Nephron progenitor cell (in vitro differentiated cells): ENCODE results near the gene KISS1R.
A peak's percentile ranks its signal among the peaks of the same experiment; 100 is the strongest.

Experiments
- DNase-seq: peaks from one replicate; pipeline ENCODE4 v3.0.0; 2021
- H3K27ac Mint-ChIP-seq: 2 replicates; pipeline ENCODE4 v1.8.0; 2021; ENCODE audit warnings: mild to moderate bottlenecking, moderate library complexity, mixed read lengths
- H3K27me3 Mint-ChIP-seq: 2 replicates; pipeline ENCODE4 v1.8.0; 2021; ENCODE audit warnings: mild to moderate bottlenecking, low read depth, mixed read lengths; ENCODE audit not compliant: poor library complexity
- H3K36me3 Mint-ChIP-seq: 2 replicates; pipeline ENCODE4 v1.8.0; 2021; ENCODE audit warnings: low read depth, mixed read lengths
- H3K4me1 Mint-ChIP-seq: 2 replicates; pipeline ENCODE4 v1.8.0; 2021; ENCODE audit warnings: mixed read lengths
- H3K4me3 Mint-ChIP-seq: 2 replicates; pipeline ENCODE4 v1.8.0; 2021; ENCODE audit warnings: mild to moderate bottlenecking, moderate library complexity, mixed read lengths
- H3K9me3 Mint-ChIP-seq: 2 replicates; pipeline ENCODE4 v1.8.0; 2021; ENCODE audit warnings: mild to moderate bottlenecking, moderate library complexity, mixed read lengths
- TF ChIP-seq, protein P1 (sequence below): fragments of 200-600 bp; sonication (generic); IDR thresholded peaks from 2 replicates; pipeline ENCODE4 v1.5.0; 2021; ENCODE audit warnings: antibody characterized with exemption

KISS1R gene

DNA sequence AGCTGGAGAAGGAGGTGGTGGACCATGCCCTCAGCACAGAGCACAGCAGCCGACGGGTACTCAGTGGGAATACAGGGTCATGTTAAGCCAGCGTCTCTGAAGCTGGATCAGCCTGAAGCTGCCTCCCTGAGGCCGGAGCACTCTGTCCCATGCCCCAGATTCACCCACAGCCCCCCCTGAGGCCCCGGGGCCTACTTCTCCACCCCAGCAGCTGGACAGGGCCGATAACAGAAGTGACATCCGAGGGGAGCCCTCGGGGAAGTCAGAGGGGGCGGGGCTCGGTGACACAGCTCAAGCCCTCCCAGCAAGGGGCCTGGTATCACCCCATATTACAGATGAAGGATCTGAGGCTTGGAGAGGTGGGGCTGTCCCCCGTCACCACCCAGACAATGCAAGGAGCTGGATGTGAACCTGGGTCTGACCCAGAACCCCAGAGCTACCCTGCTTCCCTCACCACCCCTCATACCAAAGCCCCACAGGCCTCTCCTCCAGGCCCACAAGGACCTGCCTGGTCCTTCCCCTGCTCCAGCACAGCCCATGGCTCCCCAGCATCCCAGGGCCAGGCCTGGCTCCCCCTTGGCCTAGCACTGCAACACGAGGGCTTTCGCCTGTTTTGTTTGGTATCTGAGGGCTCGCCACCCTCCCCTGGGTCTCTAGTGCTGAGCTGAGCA is 9.8 kb upstream of the KISS1R start:
- Mint-ChIP-seq H3K4me3 (no peak overlapping the region), H3K27me3 (peaks cover 4% of the 10 kb centered on the region), H3K9me3 (no peaks in the 10 kb centered on the region), H3K27ac (no peak overlapping the region), H3K36me3 (peaks cover 5% of the 10 kb centered on the region), H3K4me1 (peaks cover 20% of the 10 kb centered on the region)
- no peak for DNase-seq
- TF ChIP-seq, protein P1, sequence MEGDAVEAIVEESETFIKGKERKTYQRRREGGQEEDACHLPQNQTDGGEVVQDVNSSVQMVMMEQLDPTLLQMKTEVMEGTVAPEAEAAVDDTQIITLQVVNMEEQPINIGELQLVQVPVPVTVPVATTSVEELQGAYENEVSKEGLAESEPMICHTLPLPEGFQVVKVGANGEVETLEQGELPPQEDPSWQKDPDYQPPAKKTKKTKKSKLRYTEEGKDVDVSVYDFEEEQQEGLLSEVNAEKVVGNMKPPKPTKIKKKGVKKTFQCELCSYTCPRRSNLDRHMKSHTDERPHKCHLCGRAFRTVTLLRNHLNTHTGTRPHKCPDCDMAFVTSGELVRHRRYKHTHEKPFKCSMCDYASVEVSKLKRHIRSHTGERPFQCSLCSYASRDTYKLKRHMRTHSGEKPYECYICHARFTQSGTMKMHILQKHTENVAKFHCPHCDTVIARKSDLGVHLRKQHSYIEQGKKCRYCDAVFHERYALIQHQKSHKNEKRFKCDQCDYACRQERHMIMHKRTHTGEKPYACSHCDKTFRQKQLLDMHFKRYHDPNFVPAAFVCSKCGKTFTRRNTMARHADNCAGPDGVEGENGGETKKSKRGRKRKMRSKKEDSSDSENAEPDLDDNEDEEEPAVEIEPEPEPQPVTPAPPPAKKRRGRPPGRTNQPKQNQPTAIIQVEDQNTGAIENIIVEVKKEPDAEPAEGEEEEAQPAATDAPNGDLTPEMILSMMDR: no peak

DNA sequence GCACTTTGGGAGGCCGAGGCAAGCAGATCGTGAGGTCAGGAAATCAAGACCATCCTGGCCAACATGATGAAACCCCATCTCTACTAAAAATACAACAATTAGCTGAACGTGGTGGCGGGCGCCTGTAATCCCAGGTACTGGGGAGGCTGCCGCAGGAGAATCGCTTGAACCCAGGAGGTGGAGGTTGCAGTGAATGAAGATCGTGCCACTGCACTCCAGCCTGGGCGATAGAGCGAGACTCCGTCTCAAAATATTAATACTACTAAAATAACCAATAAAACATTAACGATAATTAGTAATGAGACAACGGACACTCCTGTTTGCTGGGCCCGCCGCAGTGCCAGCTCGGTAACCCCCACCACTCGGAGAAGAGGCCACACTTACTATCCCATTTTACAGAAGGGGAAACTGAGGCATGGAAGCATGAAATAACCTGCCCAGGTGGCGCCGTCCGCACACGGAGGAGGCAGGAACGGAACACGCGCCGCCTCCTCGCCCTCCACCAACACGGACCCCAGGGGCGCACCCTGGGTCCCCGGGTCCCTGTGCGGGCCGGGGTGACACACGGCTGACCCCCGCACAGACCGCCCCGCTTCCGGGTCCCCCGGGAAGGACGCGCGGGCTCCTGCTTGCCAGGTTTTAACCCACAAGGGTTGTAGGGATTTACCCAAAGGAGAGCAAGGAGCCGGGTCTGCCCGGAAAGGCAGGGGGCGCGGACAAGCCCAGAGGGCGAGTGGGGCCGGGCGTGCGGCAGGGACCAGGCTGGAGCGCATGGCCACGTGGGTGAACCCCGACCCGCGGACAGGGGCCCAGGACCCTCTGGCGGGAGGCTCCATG is 5.7 kb upstream of the KISS1R start:
- TF ChIP-seq, protein P1: no peak
- no peaks in the 10 kb centered on the region for H3K9me3 Mint-ChIP-seq
- no peak overlapping the region for H3K27ac Mint-ChIP-seq
- H3K36me3 Mint-ChIP-seq: peaks cover 5% of the 10 kb centered on the region
- H3K4me1 Mint-ChIP-seq: peaks cover 5% of the 10 kb centered on the region
- no peak for DNase-seq
- peak overlapping the region; percentile 81 for H3K4me3 Mint-ChIP-seq
- H3K27me3 Mint-ChIP-seq: peaks cover 13% of the 10 kb centered on the region

DNA sequence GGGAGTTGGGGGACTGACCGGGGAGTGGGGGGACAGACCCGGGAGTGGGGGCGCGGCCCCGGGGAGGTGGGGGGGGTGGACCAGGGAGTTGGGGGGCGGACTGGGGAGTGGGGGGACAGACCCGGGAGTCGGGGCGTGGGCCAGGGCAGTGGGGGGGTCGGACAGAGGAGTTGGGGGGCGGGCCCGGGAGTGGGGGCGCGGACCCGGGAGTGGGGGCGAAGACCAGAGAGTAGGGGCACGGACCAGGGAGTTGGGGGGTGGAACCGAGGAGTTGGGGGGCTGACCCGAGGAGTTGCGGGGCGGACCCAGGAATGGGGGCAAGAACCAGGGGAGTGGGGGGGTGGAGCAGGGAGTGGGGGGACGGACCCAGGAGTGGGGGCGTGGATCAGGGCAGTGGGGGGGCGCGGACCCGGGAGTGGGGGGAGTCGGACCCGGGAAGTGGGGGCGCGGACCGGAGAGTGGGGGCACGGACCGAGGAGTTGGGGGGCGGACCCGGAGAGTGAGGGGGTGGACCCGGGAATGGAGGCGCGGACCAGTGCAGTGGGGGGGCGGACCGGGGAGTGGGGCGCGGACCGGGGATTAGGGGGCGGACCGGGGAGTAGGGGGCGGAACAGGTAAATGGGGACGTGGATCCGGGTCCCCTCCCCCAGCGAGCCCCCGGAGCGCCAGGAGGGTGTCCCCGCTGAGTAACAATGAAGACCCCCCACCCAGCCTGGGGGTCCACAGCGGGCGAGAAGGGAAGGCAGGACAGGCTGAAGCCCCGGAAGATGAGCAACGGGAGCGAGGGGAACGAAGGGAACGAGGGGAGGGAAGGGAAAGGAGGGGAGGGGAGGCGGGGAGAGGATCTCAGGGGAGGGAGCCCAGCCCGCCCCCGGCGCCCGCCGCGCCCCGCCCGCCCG is 4.7 kb upstream of the KISS1R start:
- H3K27ac Mint-ChIP-seq: no peak overlapping the region
- H3K4me1 Mint-ChIP-seq: peaks cover 5% of the 10 kb centered on the region
- H3K36me3 Mint-ChIP-seq: peaks cover 5% of the 10 kb centered on the region
- peaks cover 18% of the 10 kb centered on the region for H3K27me3 Mint-ChIP-seq
- TF ChIP-seq, protein P1: no peak
- H3K9me3 Mint-ChIP-seq: no peaks in the 10 kb centered on the region
- no peak for DNase-seq
- peak overlapping the region; percentile 79 for H3K4me3 Mint-ChIP-seq

DNA sequence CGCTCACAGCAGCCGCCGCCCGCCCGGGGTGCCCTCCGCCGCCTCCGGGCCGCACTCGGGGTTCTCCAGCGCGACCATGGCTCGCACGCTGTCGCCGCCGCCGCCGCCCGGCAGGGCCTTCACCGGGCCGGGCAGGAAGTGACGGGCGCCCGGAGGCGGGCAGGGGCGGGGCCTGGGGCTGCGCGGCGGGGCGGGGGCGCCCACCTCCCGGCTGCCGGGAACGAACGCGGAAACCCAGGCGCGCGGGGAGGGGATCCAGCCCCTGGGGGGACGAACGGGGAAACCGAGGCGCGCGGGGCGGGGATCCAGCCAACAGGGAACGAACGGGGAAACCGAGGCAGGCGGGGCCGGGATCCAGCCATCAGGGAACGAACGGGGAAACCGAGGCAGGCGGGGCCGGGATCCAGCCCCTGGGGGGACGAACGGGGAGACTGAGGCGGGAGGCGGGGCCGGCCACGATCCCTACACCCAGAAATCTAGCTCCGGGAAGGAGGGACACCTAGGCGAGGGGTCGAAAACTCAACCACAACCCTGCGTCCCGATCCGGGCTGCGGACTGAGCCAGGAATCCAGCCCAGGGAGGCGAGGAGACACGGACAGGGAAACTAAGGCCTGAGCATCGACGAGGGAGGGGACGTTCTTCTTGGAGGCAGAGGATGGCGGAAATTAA is 3.9 kb upstream of the KISS1R start, which contains the start of gene R3HDM4:
TSS of gene R3HDM4 (minus strand) at position 140 of the 669 bp plus-strand sequence. CDS start at position 78, 62 bp downstream.
- peaks cover 22% of the 10 kb centered on the region for H3K27me3 Mint-ChIP-seq
- peak within 1 kb of the TSS; percentile 81 for H3K4me3 Mint-ChIP-seq
- peaks cover 5% of the 10 kb centered on the region for H3K4me1 Mint-ChIP-seq
- peak; percentile 86 for DNase-seq
- no peak within 1 kb of the TSS for H3K27ac Mint-ChIP-seq
- H3K9me3 Mint-ChIP-seq: no peaks in the 10 kb centered on the region
- TF ChIP-seq, protein P1: no peak
- H3K36me3 Mint-ChIP-seq: peaks cover 5% of the 10 kb centered on the region

DNA sequence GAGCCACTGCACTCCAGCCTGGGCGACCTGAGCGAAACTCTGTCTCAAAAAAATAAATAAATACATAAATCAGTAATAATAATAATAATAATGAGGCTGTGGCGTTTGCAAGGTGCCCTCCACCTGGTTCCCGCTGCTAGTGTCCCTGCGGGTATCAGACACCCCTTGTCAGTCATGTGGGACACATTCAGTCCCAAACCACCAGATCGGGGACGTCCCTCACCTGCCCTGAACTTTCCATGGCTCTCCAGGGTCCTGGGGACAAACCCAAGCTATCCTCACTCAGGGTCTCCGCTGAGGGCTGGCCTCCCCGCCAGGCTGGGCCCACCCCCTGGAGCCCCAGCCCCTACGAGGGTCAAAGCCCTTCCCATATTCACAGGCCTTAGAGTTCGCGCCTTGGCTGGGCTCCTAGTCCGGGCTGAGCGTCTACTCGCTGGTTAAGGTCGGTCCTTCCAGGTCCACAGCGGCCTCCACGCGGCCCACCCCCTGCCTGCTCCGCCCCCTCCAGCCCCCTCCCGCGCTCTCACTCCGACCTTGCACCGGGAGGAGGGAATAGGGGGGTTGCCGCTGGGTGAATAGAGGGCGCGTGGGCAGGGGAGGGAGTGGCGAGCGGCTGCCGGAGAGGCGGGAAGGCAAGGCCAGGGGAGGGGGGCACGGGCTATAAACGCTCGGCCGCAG is 349 bp upstream of the KISS1R start:
- Mint-ChIP-seq H3K27ac (no peak overlapping the region), H3K27me3 (peaks cover 57% of the 10 kb centered on the region), H3K4me3 (peak overlapping the region; percentile 40), H3K4me1 (peaks cover under 1% of the 10 kb centered on the region), H3K36me3 (no peaks in the 10 kb centered on the region), H3K9me3 (no peaks in the 10 kb centered on the region)
- no peak for DNase-seq
- TF ChIP-seq, protein P1: no peak
